OCI-LY3 (cell line): ENCODE measurements around the gene SETD7.

ENCODE experiments used
- H2AFZ ChIP-seq: fragments of 200-600, 300-600 bp; shearing (Covaris generic); 2 replicates; pipeline ENCODE4 v1.6.0; 2014; ENCODE audit warnings: antibody characterized with exemption, low read depth, low read length
- H3K27ac ChIP-seq: fragments of 200-600, 300-600 bp; sonication (generic); 2 replicates; pipeline ENCODE4 v1.5.1; 2014; ENCODE audit warnings: mild to moderate bottlenecking, low read length, moderate library complexity, mixed read lengths
- H3K27me3 ChIP-seq: fragments of 200-600, 300-600 bp; sonication (generic); 2 replicates; pipeline ENCODE4 v1.6.1; 2014; ENCODE audit warnings: low read depth, low read length, mixed read lengths
- H3K36me3 ChIP-seq: fragments of 200-600, 300-600 bp; sonication (generic); replicated peaks from 2 replicates; pipeline ENCODE3; 2014; ENCODE audit warnings: low read depth, low read length, mixed read lengths
- H3K4me1 ChIP-seq: fragments of 300-600, 200-600 bp; sonication (generic); 2 replicates; pipeline ENCODE4 v1.6.1; 2014; ENCODE audit warnings: low read length, mixed read lengths
- H3K4me2 ChIP-seq: fragments of 200-600, 300-600 bp; sonication (generic); 2 replicates; pipeline ENCODE4 v1.6.1; 2014; ENCODE audit warnings: low read length, mixed read lengths
- H3K4me3 ChIP-seq: fragments of 300-600, 200-600 bp; sonication (generic); 2 replicates; pipeline ENCODE4 v1.5.1; 2014; ENCODE audit warnings: antibody characterized with exemption, mild to moderate bottlenecking, low read length, moderate library complexity
- H3K79me2 ChIP-seq: fragments of 300-600, 200-600 bp; shearing (Covaris generic); 2 replicates; pipeline ENCODE4 v1.6.1; 2014; ENCODE audit warnings: mild to moderate bottlenecking, low read length, mixed read lengths
- H3K9ac ChIP-seq: fragments of 300-600, 200-600 bp; shearing (Covaris generic); 2 replicates; pipeline ENCODE4 v1.6.0; 2014; ENCODE audit warnings: mild to moderate bottlenecking, low read length, moderate library complexity
- H3K9me3 ChIP-seq: fragments of 200-600, 300-600 bp; shearing (Covaris generic); 2 replicates; pipeline ENCODE4 v1.6.1; 2014; ENCODE audit warnings: low read length, mixed read lengths; ENCODE audit not compliant: insufficient read depth
- H4K20me1 ChIP-seq: fragments of 200-600, 300-600 bp; sonication (generic); 2 replicates; pipeline ENCODE4 v1.6.1; 2016; ENCODE audit warnings: low read length, mixed read lengths; ENCODE audit not compliant: insufficient read depth
- EZH2phosphoT487 ChIP-seq: fragments of 200-600 bp; shearing (Covaris generic); IDR thresholded peaks from 2 replicates; pipeline ENCODE4 v1.6.1; 2018; ENCODE audit warnings: antibody characterized with exemption, mixed run types, low read depth
- TF ChIP-seq, protein P1 (sequence below): fragments of 200-600, 300-600 bp; sonication (generic); IDR thresholded peaks from 2 replicates; pipeline ENCODE4 v1.5.1; 2014; ENCODE audit warnings: antibody characterized with exemption, low read length, low read depth

Gene SETD7

DNA sequence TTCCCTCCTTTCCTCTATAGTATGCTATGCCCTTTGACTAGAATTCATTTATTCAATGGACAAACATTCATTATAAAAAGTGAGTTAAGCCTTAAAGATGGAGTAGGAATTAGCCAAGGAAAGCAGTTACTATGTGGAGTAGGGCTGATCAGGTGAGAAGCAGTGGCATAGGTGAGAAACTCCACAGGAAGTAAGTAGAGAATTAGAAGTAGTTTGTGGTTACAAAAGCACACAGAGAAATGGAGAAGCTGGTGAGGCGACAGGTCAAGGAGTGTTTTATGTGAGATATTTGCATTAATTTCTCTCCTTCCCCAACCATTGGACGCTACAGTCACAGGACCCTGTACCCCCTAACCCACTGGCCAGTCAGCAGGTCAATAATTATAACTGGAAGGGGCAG, 30.6 kb downstream of the SETD7 start:
- H3K4me1 ChIP-seq: peaks cover 14% of the 10 kb centered on the region
- H3K9ac ChIP-seq: no peak overlapping the region
- no peak overlapping the region for H2AFZ ChIP-seq
- no peak overlapping the region for H3K4me3 ChIP-seq
- H3K79me2 ChIP-seq: no peaks in the 10 kb centered on the region
- TF ChIP-seq, protein P1, sequence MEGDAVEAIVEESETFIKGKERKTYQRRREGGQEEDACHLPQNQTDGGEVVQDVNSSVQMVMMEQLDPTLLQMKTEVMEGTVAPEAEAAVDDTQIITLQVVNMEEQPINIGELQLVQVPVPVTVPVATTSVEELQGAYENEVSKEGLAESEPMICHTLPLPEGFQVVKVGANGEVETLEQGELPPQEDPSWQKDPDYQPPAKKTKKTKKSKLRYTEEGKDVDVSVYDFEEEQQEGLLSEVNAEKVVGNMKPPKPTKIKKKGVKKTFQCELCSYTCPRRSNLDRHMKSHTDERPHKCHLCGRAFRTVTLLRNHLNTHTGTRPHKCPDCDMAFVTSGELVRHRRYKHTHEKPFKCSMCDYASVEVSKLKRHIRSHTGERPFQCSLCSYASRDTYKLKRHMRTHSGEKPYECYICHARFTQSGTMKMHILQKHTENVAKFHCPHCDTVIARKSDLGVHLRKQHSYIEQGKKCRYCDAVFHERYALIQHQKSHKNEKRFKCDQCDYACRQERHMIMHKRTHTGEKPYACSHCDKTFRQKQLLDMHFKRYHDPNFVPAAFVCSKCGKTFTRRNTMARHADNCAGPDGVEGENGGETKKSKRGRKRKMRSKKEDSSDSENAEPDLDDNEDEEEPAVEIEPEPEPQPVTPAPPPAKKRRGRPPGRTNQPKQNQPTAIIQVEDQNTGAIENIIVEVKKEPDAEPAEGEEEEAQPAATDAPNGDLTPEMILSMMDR: no peak
- no peak for TF ChIP-seq EZH2phosphoT487
- H3K27ac ChIP-seq: no peak overlapping the region
- H3K36me3 ChIP-seq: peaks cover 72% of the 10 kb centered on the region
- H3K4me2 ChIP-seq: no peak overlapping the region
- 0 out of 2 replicates have a peak, but pooled peaks cover 3% of the 10 kb centered on the region for H4K20me1 ChIP-seq
- H3K9me3 ChIP-seq: no peaks in the 10 kb centered on the region
- no peaks in the 10 kb centered on the region for H3K27me3 ChIP-seq

DNA sequence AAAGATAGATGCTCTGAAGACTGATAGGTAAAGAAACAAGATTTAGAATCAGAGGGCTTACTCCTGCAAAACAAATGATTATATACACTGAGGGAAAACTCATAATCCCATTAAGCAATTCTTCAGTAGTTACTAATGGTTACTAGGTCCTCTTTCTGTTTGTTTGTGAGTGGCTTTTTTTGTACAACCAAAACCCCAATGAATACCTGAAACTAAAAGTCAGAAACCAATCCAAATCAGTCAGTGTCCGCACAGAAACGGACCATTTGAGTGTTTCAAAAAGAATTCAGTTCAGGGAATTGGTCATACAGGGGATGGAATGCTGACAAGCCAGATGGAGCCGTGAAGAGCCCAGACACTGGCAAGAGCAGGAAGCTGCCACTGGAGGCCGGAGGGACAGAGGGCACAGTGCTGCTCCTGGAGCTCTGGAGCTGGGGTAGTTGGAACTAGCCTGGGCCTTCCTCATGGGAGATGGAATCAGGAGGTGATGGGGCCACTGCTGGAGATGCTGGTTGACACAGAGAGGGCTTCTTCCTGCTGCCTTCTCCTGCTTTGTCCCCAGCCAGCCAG, 31.9 kb downstream of the SETD7 start:
- Histone ChIP-seq H3K4me2 (no peak overlapping the region), H3K27ac (no peak overlapping the region), H3K27me3 (no peaks in the 10 kb centered on the region), H3K79me2 (no peaks in the 10 kb centered on the region), H3K9me3 (no peaks in the 10 kb centered on the region), H3K4me3 (no peak overlapping the region), H3K4me1 (peaks cover 14% of the 10 kb centered on the region), H3K36me3 (peaks cover 72% of the 10 kb centered on the region), H3K9ac (no peak overlapping the region), H2AFZ (no peak overlapping the region), H4K20me1 (0 out of 2 replicates have a peak, but pooled peaks cover 3% of the 10 kb centered on the region)
- no peak for TF ChIP-seq EZH2phosphoT487
- TF ChIP-seq, protein P1: no peak

DNA sequence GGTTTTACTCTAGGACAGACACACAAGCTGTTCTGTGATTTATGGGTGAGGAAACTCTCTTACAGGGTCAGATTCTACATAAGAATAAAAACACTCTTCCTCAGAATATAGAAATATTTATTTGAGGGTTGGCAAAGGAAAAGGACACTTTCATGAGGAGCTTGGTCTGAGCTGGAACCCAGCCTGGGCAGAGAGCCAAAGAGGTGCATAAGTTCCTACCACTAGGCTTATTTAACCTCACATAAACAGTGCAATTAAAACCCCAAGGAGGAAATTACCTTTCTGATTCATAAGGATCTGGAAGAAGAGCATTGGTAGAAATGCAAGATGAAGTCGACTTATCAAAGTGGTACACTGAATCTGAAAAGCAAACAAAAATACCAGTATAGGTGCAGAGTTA, 32.9 kb downstream of the SETD7 start:
- H3K4me1 ChIP-seq: peaks cover 14% of the 10 kb centered on the region
- no peaks in the 10 kb centered on the region for H3K9me3 ChIP-seq
- no peak overlapping the region for H3K4me2 ChIP-seq
- H3K27me3 ChIP-seq: no peaks in the 10 kb centered on the region
- no peak overlapping the region for H3K27ac ChIP-seq
- no peak for TF ChIP-seq EZH2phosphoT487
- TF ChIP-seq, protein P1: no peak
- H3K79me2 ChIP-seq: no peaks in the 10 kb centered on the region
- H3K9ac ChIP-seq: no peak overlapping the region
- no peak overlapping the region for H2AFZ ChIP-seq
- peaks cover 71% of the 10 kb centered on the region for H3K36me3 ChIP-seq
- H3K4me3 ChIP-seq: no peak overlapping the region
- 0 out of 2 replicates have a peak, but pooled peaks cover 3% of the 10 kb centered on the region for H4K20me1 ChIP-seq

DNA sequence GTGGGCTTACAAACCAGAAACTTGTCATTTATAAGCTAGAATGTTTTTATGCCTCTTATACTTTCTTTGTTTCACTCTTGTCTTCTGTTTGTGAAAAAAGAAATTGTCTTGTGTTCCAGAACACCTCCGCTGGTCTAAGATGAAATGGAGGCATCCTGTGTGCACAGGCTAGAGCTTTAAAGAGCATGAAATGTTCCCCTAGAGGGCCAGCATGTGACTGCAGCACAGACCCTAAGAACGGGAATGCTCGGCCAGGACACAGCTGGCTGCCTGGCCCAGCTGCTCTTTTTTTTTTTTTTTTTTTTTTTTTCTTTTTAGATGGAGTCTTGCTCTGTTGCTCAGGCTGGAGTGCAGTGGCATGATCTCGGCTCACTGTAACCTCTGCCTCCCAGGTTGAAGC, 33.6 kb downstream of the SETD7 start:
- H3K4me1 ChIP-seq: peaks cover 14% of the 10 kb centered on the region
- no peak overlapping the region for H3K27ac ChIP-seq
- H3K36me3 ChIP-seq: peaks cover 71% of the 10 kb centered on the region
- H3K9ac ChIP-seq: no peak overlapping the region
- no peaks in the 10 kb centered on the region for H3K9me3 ChIP-seq
- H2AFZ ChIP-seq: no peak overlapping the region
- no peaks in the 10 kb centered on the region for H3K27me3 ChIP-seq
- H4K20me1 ChIP-seq: 0 out of 2 replicates have a peak, but pooled peaks cover 3% of the 10 kb centered on the region
- no peak overlapping the region for H3K4me2 ChIP-seq
- no peak overlapping the region for H3K4me3 ChIP-seq
- no peak for TF ChIP-seq EZH2phosphoT487
- TF ChIP-seq, protein P1: no peak
- no peaks in the 10 kb centered on the region for H3K79me2 ChIP-seq
